ENCODE measurements around the gene PDK3. TPM values are rescaled to one million over a fixed set of nuclear protein-coding genes. Genes with fewer than 3 reads are reported as not detected.

PDK3 gene
- total RNA-seq, 1 experiment from 2014 or later, result 9.6 TPM

- TF ChIP-seq EZH2phosphoT487 (IDR thresholded peaks at IDR 0.05; ENCODE audit: borderline replicate concordance) (no peak), SIN3A (IDR thresholded peaks at IDR 0.05; ENCODE audit: low read depth) (no peak), RAD21 (IDR thresholded peaks at IDR 0.05; ENCODE audit: low read depth) (no peak)
Measured at GRCh38 chrX:24471808-24472207, 6.7 kb downstream of the PDK3 start (continued).

- H3K4me2 ChIP-seq (ENCODE audit: low read length), result no peak overlapping the region
- TF ChIP-seq ZBTB33 (IDR thresholded peaks at IDR 0.05; ENCODE audit: extremely low read depth, insufficient replicate concordance, low read length), result no peak
- no peak for TF ChIP-seq SP1 (IDR thresholded peaks at IDR 0.05; ENCODE audit: low read depth)
- TF ChIP-seq FOSL1 (IDR thresholded peaks at IDR 0.05; ENCODE audit: low read depth), result no peak
- TF ChIP-seq CEBPB (IDR thresholded peaks at IDR 0.05; ENCODE audit: low read depth), result no peak
- TF ChIP-seq EGR1 (IDR thresholded peaks at IDR 0.05; ENCODE audit: low read depth), result no peak
- TF ChIP-seq YY1 (IDR thresholded peaks at IDR 0.05; ENCODE audit: extremely low read depth, insufficient replicate concordance, low read depth, low read length), result no peak
- no peak for TF ChIP-seq ELF1 (IDR thresholded peaks at IDR 0.05; ENCODE audit: borderline replicate concordance, low read depth)
- TF ChIP-seq TCF7L2 (IDR thresholded peaks at IDR 0.05; ENCODE audit: borderline replicate concordance, extremely low read depth, insufficient read depth, insufficient read length), result no peak
- no peak for TF ChIP-seq SIN3A (IDR thresholded peaks at IDR 0.05; ENCODE audit: low read depth)
- no peak for TF ChIP-seq ATF3 (IDR thresholded peaks at IDR 0.05)
- no peak for TF ChIP-seq ZNF274 (IDR thresholded peaks at IDR 0.05; ENCODE audit: low read depth, low read length)
- TF ChIP-seq JUND (IDR thresholded peaks at IDR 0.05), result no peak
- TF ChIP-seq CTCF (IDR thresholded peaks at IDR 0.05 in 2 of 3, conservative IDR thresholded peaks at IDR 0.05 in 1 of 3; ENCODE audit: borderline replicate concordance in 1 of 3, insufficient read depth in 1 of 3, low read depth in 2 of 3, low read length in 2 of 3), result no peak
- no peak for TF ChIP-seq SRF (IDR thresholded peaks at IDR 0.05; ENCODE audit: low read depth)
- no peak for TF ChIP-seq REST (IDR thresholded peaks at IDR 0.05; ENCODE audit: low read depth)
- TF ChIP-seq RAD21 (IDR thresholded peaks at IDR 0.05; ENCODE audit: low read depth), result no peak
- no peak for TF ChIP-seq POLR2AphosphoS5 (IDR thresholded peaks at IDR 0.05; ENCODE audit: low read depth, low read length)
- no peak for TF ChIP-seq POLR2A (IDR thresholded peaks at IDR 0.05; ENCODE audit: borderline replicate concordance, extremely low read depth, insufficient read depth, insufficient read length)
- TF ChIP-seq EZH2phosphoT487 (IDR thresholded peaks at IDR 0.05; ENCODE audit: borderline replicate concordance), result no peak
- no peaks in the 10 kb centered on the region for H3K36me3 ChIP-seq (ENCODE audit: control insufficient read depth in 1 of 2, insufficient read depth in 2 of 2, low read length in 2 of 2)
- no peak overlapping the region for H3K27ac ChIP-seq (ENCODE audit: low read depth, low read length)
- H3K9ac ChIP-seq (ENCODE audit: low read length), result no peak overlapping the region
- POLR2A ChIA-PET, result no interaction called here
- peaks cover 3% of the 10 kb centered on the region; the same call in 1 of the 2 replicates for H3K79me2 ChIP-seq (ENCODE audit: insufficient read depth, low read length)
- DNase-seq (ENCODE audit: low read depth, low spot score) (no peak), ATAC-seq (no peak)
- no peaks in the 10 kb centered on the region for H3K9me2 ChIP-seq (ENCODE audit: insufficient read depth)
- no peaks in the 10 kb centered on the region for H3K9me3 ChIP-seq (ENCODE audit: control insufficient read depth in 1 of 2, insufficient read depth in 1 of 2, low read depth in 1 of 2, low read length in 2 of 2)
- H4K20me1 ChIP-seq (ENCODE audit: insufficient read depth), result no peaks in the 10 kb centered on the region
- H3K4me1 ChIP-seq (ENCODE audit: control insufficient read depth in 1 of 2, insufficient read depth in 2 of 2, low read length in 2 of 2), result no peaks in the 10 kb centered on the region
- no peak overlapping the region for H2AFZ ChIP-seq (ENCODE audit: low read depth, low read length, poor library complexity, severe bottlenecking)
- no TSS peak for BruUV-seq (replicated peaks)
- H3K4me3 ChIP-seq (replicated peaks in 1 of 2; ENCODE audit: low read depth in 1 of 2, low read length in 2 of 2), result no peak overlapping the region
- H3K27me3 ChIP-seq (ENCODE audit: insufficient read depth, low read length), result no peaks in the 10 kb centered on the region
- RAD21 ChIA-PET (ENCODE audit: low non-redundant PET in 1 of 2, low total read pairs in 2 of 2, uncharacterized antibody in 2 of 2, unreplicated experiment in 2 of 2), result no interaction called here
- CTCF ChIA-PET, result no interaction called here
- intact Hi-C loops (cut with micrococcal nuclease), result no loop called here
Measured at GRCh38 chrX:24475480-24475879, 10.4 kb downstream of the PDK3 start.

Data from HCT116 (cell line).